NCI-H526 (cell line): ENCODE data around the gene HAPLN3.
"Not testable (repeated sequence)": the region's sequence is repeated elsewhere in the genome, so short reads cannot be mapped to it uniquely, and the experiment has no call there.

Experiments
- DNase-seq, 2 experiments: peaks; one replicate each; lab custom pipeline; 2025; lab: John Stamatoyannopoulos, UW

HAPLN3 gene, protein sequence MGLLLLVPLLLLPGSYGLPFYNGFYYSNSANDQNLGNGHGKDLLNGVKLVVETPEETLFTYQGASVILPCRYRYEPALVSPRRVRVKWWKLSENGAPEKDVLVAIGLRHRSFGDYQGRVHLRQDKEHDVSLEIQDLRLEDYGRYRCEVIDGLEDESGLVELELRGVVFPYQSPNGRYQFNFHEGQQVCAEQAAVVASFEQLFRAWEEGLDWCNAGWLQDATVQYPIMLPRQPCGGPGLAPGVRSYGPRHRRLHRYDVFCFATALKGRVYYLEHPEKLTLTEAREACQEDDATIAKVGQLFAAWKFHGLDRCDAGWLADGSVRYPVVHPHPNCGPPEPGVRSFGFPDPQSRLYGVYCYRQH

GRCh38 chr15:88894819-88895767 is at the start of gene HAPLN3:
HAPLN3 (minus strand) TSS chr15:88895544; CDS start chr15:88887298, 8,246 bp downstream.
- peak in 1 of 2 experiments; percentile 72 for DNase-seq

GRCh38 chr15:88940110-88940675 is 44.8 kb upstream of the HAPLN3 start:
- DNase-seq: no peak

DNA sequence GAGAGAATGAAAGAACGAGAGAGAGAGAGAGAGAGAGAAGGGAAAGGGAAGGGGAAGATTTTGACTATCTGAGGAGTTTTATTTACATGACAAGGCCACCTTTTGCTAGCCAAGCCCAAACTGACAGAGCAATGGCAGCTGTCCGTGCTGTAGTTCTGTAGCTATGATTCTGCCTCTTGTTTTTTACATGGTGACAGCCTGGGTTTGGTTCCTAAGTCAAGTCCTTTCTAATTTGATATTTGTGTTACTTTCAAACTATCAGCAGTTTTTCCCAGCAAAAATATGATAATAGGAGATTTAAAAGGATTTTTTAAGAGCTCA is 44.1 kb upstream of the HAPLN3 start:
- DNase-seq: no peak

DNA sequence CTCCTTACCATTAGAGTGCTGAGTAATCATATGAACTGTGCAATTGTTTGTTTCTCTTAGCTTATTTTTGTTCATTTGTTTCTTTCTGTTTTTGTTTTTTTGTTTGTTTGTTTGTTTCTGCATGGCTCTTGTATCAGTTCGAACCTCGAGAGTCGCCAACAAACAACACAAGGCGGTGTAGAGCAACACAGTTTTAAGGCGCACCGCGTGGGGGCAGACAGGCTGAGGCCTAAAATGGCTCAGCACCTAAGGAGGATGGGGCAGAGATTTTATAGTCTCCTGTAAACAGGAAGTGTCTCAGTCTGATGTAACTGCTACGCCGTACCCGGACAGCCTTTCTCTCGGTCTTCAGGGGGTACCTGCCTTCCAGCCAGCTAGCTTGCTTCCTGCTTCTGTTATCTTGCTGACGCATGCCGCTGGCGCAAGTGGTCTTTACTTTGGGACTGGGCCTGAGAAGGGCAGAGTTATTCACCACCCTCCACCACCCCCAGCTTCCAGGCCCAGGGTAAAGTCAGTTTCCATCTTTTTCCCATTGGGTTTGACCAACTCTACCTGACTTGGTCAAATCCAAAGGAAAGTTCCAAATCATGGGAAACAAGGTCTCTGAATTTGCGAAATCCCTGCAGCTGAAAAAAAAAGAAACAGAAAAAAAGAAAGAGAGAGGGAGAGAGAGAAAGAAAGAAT is 43.6 kb upstream of the HAPLN3 start:
- DNase-seq: no peak

DNA sequence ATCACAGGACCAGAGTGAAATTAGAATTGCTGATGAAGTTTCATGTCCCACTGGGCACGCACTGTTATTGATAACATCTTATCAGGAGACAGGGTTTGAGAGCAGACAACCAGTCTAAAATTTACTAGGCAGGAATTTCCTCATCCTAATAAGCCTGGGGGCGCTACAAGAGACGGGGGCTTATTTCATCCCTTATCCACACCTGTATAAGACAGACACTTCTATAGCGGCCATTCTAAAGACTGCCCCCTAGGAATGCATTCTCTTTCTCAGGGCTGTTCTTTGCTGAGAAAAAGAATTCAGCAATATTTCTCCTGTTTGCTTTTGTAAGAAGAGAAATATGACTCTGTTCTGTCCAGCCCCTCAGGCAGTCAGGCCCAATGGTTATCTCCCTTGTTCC is 39.1 kb upstream of the HAPLN3 start:
- not testable (repeated sequence) for DNase-seq

- no peak for DNase-seq
These were observed 37.6 kb upstream of the HAPLN3 start for GRCh38 chr15:88932875-88933330.

- no peak for DNase-seq
These were observed 37.0 kb upstream of the HAPLN3 start for GRCh38 chr15:88932271-88932874.

DNA sequence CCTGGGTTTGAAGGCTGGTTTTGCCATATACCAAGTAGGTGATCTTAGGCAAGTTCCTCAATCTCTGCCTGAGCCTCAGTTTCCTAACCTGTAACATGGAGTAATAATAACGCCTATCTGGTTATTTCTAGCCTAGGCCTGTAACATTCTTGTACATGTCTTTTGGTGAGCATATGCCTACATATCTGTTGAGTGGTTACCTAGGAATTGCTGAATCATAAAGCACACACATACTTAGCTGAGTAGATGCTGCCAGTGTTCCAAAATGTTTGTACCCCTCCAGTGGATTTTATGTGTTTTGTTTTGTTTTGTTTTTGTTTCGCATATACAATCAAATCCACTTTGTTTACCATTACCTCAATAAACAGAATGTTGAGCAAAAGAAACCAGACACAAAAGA is 35.2 kb upstream of the HAPLN3 start:
- no peak for DNase-seq

GRCh38 chr15:88929358-88930098 is 34.2 kb upstream of the HAPLN3 start:
- not testable (repeated sequence) for DNase-seq

GRCh38 chr15:88928192-88928591 is 32.8 kb upstream of the HAPLN3 start:
- DNase-seq: not testable (repeated sequence)

DNA sequence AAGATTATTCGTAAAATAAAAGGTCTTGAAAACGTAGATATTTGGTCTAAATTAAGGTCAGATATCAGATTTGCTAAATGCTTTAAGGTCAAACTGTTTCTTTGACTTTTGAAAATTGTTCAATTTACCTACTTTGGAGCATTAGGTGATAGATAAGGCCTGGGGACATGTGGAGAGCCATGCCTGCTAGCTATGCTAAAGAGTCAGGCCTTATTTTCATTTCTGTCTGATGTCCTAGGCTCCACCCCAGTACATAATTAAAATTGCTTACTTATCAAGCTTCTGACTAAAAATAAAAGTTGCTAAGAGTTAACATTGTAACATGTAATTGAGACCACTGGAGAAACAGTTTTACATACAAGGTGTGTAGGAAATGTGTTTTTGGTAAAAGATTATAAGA is 30.3 kb upstream of the HAPLN3 start:
- not testable (repeated sequence) for DNase-seq

DNA sequence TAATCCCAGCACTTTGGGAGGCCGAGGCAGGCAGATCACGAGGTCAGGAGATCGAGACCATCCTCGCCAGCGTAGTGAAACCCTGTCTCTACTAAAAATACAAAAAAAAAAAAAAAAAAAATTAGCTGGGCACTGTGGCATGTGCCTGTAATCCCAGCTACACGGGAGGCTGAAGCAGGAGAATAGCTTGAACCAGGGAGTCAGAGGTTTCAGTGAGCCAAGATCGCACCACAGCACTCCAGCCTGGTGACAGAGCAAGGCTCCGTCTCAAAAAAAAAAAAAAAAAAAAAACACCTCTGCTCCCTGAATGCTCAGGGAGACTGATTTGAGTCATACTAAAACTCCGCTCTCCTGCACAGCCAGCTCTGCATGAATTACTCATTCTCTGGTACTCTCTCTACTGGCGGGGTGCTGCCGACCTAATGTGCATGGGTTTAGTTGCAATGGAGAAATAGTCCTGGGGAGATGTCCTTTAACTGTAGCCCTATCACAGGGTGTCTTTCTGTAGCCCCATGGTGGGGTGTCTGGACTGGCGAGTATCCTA is 25.6 kb upstream of the HAPLN3 start:
- not testable (repeated sequence) for DNase-seq

GRCh38 chr15:88920186-88920891 is 25.0 kb upstream of the HAPLN3 start:
- no peak for DNase-seq

- DNase-seq: no peak
These were observed 23.4 kb upstream of the HAPLN3 start for GRCh38 chr15:88918738-88919137.

DNA sequence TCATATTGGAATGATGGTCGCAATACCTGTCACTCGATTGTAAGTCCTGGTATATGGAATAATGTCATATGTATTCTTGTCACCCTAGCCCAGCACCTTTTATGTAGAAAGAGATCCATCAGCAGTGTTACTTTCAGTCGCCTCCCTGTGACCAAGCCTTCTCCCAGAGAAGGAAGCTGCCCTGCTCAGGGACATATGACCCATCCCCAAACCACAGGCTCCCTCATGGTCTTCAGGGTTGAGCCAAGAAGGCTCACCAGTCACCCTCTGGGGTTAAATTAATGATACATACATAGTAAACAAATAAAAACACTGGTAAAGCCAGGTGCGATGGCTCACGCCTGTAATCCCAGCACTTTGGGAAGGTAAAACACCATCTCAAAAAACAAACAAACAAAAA is 22.4 kb upstream of the HAPLN3 start:
- DNase-seq: no peak

- DNase-seq: no peak
These were observed 20.0 kb upstream of the HAPLN3 start for GRCh38 chr15:88915354-88915753.

- DNase-seq: peak in 1 of 2 experiments; percentile 8
These were observed 18.5 kb upstream of the HAPLN3 start for GRCh38 chr15:88913850-88914169.

GRCh38 chr15:88913017-88913849 is 17.9 kb upstream of the HAPLN3 start, which contains the start of gene MFGE8:
MFGE8 (minus strand) TSS chr15:88913379; CDS start chr15:88913319, 60 bp downstream.
- DNase-seq: peak; percentile 75 to 82

- peak in 1 of 2 experiments; percentile 35 for DNase-seq
These were observed 17.2 kb upstream of the HAPLN3 start for GRCh38 chr15:88912500-88912921.
